Measurements from ENCODE around the gene AGBL1.

The AGBL1 gene

DNA sequence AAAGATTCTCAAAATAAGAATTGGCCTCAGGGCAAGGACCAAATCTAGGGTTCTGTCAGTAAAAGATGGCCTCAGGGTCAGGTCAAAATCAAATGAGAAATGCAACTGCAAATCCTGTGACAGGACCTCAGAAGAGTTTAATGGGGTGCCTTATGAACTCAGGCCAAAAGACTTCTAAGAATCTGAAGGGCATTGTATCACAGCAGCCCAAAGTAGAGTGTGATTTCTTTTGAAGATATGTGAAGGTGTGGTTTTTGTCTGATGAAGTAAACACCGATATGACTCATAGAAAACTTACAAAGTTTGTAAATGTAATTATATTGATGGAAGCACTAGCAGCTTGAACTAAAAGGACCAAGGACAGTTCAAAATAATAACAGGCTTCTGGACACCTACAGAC is 966.1 kb downstream of the AGBL1 start:
- H3K4me3 ChIP-seq (replicated peaks; ENCODE audit: low read depth, low read length): no peak overlapping the region
- DNase-seq (ENCODE audit: low read depth): no peak
- TF ChIP-seq, protein P1, sequence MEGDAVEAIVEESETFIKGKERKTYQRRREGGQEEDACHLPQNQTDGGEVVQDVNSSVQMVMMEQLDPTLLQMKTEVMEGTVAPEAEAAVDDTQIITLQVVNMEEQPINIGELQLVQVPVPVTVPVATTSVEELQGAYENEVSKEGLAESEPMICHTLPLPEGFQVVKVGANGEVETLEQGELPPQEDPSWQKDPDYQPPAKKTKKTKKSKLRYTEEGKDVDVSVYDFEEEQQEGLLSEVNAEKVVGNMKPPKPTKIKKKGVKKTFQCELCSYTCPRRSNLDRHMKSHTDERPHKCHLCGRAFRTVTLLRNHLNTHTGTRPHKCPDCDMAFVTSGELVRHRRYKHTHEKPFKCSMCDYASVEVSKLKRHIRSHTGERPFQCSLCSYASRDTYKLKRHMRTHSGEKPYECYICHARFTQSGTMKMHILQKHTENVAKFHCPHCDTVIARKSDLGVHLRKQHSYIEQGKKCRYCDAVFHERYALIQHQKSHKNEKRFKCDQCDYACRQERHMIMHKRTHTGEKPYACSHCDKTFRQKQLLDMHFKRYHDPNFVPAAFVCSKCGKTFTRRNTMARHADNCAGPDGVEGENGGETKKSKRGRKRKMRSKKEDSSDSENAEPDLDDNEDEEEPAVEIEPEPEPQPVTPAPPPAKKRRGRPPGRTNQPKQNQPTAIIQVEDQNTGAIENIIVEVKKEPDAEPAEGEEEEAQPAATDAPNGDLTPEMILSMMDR (IDR thresholded peaks at IDR 0.05; ENCODE audit: low read length, missing control alignments): no peak

DNA sequence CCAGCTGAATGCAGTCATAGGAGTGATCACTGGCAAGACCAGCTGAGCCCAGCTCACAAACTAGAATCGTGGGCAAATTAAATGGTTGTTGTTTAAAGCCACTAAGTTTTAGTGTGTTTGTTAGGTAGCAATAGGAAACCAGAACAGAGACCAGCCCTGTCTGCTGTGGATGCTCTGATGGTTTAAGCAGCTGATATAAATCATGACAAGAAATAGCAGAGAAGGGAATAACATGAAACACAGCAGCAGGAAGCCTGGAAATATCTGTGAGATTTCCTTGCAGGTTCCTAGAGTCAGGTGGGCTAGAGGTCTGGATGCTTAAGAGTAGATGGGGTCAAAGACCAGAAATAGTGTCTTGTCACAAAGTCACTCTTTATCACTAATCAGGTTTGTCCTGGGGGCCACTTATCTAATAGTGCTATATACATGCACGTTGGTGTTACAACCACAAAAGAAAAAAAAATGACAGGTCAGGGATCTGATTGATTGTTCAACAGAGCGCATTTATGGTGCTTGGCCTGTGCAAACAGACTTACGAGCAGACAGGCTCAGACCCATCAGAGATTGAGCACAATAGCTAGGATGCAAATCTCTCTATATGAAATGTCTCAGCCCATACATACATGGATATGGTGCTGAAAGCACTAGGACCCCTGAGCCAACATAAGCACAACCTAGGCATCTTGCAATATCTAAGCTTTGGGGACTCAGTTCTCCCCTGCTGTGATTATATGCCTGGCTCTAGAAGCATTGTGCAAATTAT is 967.7 kb downstream of the AGBL1 start:
- TF ChIP-seq, protein P1 (IDR thresholded peaks at IDR 0.05; ENCODE audit: low read length, missing control alignments): no peak
- H3K4me3 ChIP-seq (replicated peaks; ENCODE audit: low read depth, low read length): no peak overlapping the region
- DNase-seq (ENCODE audit: low read depth): no peak

All from fibroblast of pulmonary artery (primary cell).